NCI-H146 treated with DMSO at 0.1 percent for 48 hours (cell line): Measurements from ENCODE around the gene NKX2-2.

Source experiments
- DNase-seq: peaks from one replicate; lab custom pipeline; 2025; ENCODE audit not compliant: unreplicated experiment; lab: John Stamatoyannopoulos, UW

Gene NKX2-2

DNA sequence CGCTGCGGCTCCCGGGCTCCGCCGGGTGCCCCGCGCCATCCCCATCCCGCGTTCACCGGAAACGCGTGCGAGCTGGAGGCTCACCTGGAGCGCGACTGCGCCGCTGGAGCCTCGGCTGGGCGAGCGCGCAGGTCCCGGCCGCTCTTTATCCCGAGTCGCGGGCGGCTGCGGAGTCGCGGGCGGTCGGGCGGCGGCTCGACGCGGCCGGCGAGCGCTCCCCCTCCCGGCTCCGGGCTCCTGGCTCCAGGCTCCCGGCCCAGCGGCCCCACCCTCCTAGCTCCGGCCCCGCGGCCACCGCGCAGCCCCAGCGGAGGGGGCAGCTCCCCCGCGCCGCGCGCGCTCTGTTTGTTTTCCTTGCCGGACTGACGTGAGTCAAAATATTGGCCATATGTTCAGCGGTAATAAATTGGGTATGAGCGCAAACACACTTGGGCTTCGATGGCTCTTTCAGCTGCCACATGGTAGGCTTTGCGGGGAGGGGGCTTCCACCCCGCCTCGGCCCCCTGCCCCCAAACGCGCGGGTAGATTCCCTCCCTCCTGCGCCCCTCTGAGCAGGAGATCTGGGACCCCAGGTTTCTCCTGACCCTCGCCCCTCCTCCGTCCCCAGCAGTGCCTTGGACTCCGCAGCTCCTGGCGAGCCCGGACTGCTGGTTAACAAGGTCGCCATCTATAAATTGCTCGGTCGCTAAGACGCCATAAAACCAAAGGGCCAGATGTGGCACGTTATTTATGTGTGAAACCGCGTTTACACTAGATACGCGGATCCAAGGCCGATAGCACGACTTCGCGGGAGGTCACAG, 8.8 kb upstream of the NKX2-2 start:
- peak; percentile 51 for DNase-seq

DNA sequence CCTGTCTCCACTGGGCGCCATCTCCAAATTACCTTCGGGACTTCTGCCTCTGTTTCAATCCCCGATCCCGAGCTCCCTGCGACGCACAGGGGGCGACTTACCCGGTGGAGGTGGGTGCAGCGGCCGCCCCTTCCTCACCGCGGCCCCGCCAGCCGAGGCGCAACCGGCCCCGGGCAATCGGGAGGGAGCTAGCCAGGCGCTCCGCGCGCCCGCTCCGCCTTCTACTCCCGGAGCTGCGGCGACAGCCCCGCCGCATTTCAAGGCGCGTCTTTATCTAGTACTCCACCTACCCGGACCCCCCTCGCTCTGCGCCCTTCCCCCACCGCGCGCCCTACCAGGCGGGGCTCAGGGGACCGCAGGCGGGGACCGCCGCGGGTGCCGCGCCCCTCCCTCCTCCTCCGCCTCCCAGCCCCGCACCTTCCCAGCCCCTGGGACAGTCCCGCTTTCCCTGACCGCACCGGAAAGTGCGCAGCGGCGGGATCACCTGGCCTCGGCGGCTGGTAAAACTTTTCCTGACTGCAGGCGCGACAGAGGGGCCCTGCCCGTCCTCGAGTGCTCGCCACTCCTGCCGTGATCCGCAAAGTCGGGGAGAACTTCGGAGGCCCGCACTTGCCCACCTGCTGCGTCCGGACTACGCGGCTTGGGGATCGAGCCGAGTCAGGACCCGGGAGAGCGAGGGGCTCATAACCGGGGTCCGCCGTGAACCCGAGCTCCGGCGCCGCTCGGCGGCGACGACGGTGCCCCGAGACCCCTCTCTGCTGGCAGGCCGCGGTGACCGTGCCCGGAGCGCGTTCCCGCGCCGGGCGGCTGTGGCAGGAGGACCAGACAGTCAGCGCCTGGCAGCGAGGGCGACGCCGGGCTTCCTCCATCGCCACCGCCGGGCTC, 8.0 kb upstream of the NKX2-2 start:
- peak; percentile 41 for DNase-seq

DNA sequence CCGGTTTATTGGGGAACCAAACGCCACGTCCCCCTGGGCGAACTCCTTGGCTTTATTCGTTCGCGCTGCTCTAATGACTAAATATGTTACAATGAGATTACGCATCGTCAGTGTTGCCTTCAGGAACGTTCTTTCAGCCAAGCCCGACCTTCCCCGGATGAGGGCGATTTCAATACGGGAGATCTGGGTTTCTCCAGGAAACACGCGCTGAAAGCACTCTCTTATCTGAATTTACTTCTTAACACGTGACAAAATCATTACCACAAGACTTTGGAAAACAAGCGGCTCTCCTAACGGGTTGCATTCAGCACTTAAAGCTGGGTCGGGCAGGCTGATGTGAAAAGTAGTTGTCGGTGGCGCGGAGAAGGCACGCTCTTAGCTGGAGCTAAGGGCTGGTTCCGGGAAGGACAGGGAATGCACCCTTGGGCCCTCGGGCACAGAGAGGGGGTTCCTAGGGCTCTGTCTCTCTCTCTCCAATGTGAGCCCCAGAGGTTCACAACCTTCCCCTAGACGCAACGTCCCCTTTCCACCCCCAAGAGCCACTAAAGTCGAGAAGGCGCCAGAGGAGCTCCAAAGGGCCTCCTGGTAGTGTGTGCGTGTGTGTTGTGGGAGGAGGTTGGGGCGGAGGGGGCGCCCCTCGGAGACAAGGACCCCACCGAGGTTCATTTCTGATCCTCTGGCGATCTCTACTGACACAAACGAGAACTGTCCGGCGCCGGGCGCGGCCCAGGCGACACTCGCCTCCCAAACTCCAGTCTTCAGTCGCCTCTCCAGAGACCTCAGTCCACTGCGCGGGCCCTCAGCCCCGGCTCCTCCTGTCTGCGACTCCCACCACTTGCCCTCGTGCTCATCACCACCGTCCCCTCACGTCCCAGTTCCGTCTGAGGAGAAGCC, 7.1 kb upstream of the NKX2-2 start:
- DNase-seq = peak; percentile 38

DNA sequence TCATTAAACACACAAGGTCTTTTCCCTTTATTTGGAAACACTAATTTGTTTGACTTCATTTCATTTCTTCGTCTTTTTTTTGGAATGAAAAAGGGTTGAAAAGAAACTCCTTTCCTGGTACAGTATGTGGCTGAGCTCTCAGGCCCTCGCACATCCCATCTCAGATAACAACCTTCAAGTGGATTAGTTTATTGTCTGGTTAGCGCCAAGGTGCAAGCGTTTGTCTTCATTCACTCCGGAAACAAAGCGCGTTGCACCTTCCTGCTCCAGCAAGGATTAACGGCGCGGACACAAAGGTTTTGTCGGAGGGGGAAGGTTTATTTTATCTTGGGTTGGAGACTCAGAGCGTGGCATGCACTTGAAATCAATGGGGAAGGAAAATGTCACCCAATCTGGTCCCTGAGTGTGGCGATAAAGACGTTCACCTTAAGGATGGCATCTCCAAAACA, 5.3 kb upstream of the NKX2-2 start:
- DNase-seq = no peak

DNA sequence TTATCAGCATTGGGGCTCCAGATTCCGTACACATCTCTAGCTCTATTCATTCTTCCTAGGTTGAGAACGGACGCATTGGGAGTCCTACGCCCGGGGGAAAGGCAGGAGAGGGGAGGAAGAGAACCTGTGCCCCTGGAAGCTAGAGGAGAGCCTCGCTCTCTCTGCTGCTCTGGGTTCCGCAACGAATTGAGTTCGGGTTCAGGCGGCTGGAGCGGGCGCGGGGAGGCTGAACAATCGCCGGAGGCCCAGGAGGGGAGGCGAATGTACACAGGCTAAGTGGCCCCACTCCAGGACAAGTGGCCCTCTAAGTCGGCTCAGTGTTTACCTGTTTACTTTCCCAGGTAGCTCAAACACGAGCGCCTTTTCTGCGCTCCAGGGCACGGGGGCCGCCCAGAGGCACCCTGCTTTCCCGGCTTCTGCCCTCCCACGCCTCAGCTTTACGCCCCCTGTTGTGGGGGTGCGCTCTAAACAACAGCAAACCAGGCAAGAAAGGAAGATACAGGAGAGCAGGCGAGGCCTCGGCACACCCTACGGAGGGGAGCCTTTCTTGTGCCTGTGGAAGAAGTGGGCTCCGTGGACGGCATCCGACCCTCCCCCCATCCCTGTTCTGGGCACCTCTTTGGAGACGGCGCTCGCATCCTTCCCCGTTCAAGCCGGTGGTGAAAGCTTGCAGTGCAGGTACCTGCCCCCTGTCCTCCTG, 4.6 kb upstream of the NKX2-2 start:
- DNase-seq = no peak

DNA sequence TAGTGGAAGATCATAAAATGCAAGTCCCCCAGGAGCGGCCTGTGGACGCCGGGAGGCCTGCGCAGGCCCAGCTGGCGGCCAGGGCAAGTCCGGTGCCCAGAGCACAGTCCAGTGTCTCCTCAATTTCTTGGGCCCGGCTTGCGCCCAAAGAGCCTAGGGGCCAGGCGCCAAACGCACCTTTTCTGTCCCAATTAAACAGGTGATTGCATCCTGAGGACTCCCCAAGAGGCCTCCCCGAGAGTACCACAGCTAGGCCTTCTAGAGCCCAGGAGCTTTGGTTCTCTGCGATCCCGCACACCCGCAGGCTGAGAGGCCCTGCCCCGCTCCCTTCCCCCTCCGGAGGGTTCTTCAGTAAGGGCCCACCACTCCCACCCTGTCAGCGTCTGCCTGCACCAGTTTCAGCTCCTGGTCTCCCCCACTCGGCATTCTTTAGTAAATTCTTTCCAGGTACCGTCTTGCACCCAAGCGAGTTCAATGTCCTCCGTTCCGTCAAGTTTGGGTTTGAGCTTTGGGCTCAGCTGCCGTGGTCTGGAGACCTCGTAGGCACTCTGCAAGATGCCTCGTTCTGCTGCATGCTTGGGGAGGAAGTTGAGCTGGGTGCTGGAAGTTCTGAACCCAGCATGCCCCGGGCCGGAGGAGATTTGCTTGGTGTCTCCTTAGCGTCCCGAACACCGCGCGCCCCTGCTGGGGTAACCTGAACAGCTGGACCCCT, 3.9 kb upstream of the NKX2-2 start:
- DNase-seq = no peak

DNA sequence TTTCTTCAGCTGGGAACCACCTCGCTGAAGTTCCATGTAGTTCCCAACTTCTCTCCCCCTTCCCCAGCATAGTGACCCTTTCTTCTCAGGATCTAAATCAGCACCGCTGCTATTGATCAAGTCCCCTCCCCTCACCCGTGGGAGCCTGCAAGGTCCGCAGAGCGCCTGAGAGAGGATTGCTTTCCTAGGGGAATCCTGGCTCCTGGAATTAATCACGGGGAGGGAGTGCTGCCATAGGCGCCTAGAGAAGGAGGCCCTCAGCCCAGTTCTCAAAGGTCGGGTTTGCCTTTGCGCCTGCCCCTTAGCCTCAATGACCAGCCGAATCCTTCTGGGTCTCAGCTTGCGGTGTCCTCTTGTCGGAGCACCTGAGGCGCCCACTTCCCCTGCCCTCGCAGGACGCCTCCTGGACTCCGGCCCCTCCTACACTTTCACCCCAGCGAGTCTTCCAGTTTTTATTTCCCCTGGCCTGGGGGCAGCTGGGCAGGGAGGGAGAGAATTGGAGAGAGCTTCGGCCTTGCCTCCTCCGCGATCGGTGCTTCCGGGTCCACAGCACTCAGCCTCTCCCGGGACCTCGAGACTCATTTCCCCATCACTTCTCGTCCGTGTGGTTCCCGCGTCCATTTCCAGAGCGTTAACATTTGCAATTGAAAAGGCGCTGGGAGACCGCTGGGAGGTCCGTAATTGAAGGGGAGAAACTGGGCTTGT, 3.1 kb upstream of the NKX2-2 start:
- no peak for DNase-seq

DNA sequence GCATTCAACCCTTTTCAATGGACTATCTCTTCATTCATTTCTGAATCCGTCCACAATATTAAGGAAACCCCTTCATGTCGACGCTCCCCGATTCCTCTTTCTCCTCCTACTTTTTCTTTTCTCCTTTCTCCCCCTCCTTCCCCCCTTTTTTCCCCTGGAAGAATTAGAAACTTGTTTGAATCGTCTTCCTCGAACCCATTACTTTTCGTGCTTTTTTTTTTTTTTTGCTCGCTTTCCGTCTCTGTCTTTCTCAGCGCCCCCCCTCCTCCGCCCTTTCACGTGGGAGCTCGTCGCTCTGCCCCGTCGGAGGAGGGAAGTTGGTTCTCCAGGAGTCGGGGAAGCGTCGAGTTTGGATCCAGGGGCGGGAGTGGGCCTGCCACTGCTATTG, 2.3 kb upstream of the NKX2-2 start:
- DNase-seq = no peak

DNA sequence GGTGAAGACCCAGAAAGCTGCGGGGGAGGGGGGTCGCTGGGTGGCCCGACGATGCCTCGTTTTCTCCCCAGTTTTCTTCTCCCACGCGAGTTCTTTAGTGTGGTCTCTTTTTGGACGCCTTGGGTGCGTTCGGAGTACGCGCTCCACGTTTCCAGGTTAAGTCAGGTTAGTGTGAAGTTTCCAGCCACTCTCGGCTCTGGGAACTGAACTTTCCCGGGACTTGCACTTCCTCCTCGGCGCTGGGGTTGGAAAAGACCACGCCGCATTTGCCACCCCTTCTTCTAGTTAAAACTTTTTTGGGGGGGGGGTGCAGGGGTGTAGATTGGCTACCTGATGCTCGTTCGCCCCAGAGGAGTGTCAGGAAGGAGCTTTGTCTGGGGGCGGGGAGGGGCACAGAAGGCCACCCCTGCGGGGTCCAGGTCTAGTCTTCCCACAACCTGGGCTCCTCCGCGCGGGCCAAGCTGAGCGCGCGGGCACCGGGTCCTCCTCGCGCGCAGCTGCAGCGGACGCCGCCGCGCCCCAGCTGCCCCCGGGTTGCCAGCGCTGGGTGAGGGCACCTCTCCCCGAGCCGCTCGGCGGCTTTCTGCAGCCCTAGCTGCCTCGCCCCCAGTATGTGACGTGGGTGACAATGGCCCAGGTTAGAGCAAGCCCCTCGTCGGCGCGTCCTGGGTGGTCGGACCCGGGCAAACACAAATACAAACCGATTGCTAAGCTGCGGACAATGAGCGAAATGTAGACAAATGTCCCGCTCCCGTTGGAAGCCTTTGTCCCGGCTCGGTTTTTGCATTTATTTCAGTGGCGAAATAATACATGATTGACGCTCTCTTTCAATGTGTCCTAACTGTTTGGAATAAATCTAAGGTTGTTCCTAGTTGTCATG, 1.7 kb upstream of the NKX2-2 start:
- DNase-seq = no peak

DNA sequence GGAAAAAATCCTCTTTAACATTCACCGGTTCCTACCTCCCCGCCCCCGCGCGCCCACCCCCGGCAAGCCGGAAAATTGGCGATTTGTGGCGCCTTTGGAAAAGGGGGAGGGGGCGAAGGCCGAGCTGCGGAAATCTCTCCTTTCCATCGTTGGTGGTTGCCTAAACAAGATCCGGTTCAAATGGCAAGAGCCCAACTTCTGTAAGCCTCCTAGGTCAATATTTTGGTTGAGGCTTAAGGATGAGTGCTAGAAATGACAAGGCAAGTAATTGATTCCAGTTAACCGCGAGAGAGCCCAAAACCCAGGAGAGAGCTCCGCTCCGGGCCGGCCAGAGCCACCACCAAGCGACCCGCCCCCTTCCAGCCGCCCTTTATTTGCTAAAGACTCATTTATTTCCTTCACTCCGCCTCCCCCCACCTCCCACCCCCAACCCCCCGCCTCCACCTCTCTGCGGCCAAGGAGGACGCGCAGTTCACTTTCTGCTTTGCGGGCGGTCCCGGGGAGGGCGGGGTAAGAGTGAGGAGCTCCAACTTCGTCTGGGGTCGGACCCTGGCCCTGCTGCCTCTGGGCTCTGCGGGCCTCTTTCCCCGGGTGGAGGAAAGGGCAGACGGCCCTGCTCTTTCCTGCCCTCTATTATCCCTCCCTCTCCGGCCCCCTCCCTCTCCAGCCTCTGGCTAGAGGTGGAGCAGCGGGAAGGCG, 838 bp upstream of the NKX2-2 start:
- no peak for DNase-seq

DNA sequence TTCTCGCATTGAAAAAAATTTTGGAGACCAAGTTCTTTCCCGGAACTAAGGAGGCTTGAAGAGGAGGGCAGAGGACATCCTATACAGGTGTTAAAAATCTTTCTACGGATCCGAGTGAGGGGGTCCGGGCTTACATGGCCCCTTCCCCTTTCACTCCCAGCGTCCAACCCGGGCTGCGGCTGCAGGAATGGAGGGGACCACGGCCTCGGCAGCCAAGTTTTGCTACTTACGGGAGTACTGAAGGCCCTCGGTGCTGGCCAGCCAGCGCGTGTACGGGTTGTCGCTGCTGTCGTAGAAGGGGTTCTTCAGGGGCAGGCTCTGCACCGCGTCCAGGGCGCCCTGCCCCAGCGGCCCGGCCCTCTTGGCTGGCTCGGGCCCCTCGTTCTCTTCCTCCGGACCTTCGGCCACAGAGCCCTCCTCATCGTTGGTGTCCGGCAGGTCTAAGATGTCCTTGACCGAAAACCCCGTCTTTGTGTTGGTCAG, 642 bp downstream of the NKX2-2 start:
- DNase-seq = no peak

DNA sequence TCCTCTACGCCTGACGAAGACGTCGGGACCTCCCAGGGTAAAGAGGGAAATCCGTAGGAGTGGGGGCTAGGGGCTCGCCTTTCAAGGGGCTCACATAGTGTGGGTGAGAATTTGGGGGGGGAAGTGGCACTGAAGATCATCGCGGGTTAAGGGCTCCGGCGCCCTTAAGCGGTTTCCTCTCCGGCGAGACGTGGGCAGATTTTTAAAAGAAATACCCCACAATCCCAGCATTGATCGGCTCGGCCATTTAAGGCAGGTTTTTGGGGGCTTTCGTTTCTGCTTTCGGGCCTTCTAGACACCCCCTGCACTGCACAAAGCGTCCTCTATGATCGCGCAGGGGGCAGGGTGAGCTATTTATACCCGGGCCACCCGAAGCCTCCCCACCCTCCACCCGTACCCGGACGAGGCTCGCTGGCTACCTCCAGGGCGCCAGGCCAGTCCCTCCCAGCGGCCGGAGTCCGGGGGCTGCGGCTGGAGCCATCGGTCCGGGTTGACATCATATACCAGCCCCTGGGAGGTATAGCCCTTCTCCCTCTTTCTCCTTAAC, 1.2 kb downstream of the NKX2-2 start:
- DNase-seq = no peak

DNA sequence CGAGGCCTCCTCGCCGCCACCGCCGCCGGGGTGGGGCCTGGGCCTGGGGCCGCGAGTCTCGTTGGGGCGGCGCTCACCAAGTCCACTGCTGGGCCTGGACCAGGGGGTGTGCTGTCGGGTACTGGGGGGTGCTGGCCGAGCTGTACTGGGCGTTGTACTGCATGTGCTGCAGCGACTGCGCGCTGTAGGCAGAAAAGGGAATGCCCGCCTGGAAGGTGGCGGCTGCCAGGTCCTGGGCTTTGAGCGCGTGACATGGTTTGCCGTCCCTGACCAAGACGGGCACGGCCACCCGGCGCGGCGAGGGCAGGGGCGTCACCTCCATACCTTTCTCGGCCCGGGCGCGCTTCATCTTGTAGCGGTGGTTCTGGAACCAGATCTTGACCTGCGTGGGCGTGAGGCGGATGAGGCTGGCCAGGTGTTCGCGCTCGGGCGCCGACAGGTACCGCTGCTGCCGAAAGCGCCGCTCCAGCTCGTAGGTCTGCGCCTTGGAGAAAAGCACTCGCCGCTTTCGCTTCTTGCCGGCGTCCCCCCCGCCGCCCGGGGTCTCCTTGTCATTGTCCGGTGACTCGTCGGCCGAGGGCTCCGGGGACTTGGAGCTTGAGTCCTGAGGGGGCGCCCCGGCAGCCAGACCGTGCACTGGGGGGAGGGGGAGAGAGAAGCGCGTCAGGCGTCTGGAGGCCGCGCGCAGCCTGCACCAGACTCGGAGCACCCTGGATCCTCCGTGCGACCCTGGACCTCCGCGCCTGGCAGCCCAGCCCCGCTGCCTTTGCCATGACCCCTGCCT, 1.8 kb downstream of the NKX2-2 start:
- no peak for DNase-seq

DNA sequence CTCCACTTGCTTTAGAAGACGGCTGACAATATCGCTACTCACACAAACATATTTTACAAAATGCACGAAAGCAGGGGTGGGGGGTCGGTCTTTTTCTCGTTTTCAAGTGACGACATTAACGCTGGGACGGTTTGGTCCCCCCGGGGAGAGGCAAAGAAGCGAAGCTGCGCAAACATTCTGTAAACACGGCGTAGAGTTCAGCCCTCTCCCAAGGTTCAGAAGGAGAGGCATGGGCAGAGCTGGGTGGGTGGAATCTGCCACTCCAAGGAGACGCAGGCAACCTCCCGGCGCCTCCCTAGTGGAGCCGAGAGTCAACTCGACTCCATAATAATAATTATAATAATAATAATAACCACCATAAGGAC, 2.4 kb downstream of the NKX2-2 start:
- DNase-seq = no peak

DNA sequence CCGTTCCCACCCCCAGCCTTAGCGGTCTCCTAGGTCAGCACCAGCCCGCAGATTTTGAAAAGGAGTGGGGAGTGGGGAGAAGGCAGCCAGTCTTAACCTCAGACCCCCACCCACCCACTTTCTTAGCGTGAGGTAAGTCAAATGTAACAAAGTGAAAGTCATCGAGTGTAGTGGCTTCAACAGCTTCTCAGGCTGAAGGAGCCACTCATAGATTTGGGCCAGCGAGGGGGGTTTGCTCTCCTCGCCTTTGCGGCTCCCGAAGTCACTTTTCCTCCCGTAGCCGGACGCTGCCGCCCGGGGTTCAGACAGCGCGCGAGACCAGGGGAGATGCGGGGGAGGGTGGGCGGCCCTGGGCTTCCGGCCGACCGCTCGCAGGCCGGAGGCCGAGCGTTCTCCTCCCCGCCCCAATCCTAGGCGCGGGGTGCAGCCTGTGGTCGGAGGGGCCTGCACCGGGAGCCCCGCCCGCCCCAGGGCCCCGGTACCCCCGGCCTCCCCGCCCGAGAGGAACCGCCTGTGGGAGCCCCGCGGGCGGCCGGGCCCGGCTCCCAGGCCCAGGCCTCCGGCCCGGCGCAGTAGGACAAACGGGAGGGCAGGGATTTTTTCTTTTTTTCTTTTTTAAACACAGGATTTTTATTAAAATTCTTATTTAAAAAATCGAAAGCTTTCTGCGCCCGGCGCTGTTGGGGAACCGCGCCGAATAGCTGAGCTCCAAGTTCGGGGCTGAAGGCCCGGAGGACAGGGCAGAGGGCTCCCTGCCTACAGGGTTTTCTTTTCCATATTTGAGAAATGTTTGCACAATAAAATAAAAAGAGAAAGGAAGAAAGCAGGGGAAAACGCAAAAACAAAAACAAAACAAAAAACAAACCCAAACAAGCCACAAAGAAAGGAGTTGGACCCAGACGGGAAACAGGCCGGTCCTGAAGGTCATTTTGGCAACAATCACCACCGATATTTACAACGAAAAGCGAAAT, 3.2 kb downstream of the NKX2-2 start:
- DNase-seq = no peak
